ENCODE data around the gene SPIRE1.
"Not testable (repeated sequence)": the region's sequence is repeated elsewhere in the genome, so short reads cannot be mapped to it uniquely, and the experiment has no call there.

- TF ChIP-seq, protein P1, sequence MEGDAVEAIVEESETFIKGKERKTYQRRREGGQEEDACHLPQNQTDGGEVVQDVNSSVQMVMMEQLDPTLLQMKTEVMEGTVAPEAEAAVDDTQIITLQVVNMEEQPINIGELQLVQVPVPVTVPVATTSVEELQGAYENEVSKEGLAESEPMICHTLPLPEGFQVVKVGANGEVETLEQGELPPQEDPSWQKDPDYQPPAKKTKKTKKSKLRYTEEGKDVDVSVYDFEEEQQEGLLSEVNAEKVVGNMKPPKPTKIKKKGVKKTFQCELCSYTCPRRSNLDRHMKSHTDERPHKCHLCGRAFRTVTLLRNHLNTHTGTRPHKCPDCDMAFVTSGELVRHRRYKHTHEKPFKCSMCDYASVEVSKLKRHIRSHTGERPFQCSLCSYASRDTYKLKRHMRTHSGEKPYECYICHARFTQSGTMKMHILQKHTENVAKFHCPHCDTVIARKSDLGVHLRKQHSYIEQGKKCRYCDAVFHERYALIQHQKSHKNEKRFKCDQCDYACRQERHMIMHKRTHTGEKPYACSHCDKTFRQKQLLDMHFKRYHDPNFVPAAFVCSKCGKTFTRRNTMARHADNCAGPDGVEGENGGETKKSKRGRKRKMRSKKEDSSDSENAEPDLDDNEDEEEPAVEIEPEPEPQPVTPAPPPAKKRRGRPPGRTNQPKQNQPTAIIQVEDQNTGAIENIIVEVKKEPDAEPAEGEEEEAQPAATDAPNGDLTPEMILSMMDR (IDR thresholded peaks at IDR 0.05), result not testable (repeated sequence)
- not testable (repeated sequence) for TF ChIP-seq EP300 (IDR thresholded peaks at IDR 0.05)
Measured at GRCh38 chr18:12551466-12551865, 106.4 kb downstream of the SPIRE1 start.

Data from tibial nerve (tissue), 4 donors.